Left ventricle myocardium inferior (tissue), 1 donor: ENCODE results near the gene PACSIN3. TPM values are rescaled to one million over a fixed set of nuclear protein-coding genes. Genes with fewer than 3 reads are reported as not detected.

Experiments used
- DNase-seq: peaks from one replicate; pipeline ENCODE4 v3.0.0-alpha.2; 2020
- H3K27ac ChIP-seq: fragments of 200-600 bp; replicated peaks from 2 replicates; pipeline ENCODE4 v1.8.0; 2021
- H3K27me3 ChIP-seq: fragments of 200-600 bp; 2 replicates; pipeline ENCODE4 v1.8.0; 2021; ENCODE audit warnings: low read depth
- H3K36me3 ChIP-seq: fragments of 200-600 bp; 2 replicates; pipeline ENCODE4 v1.8.0; 2021
- H3K4me1 ChIP-seq: fragments of 200-600 bp; 2 replicates; pipeline ENCODE4 v1.8.0; 2021
- H3K4me3 ChIP-seq: fragments of 200-600 bp; 2 replicates; pipeline ENCODE4 v1.8.0; 2021; ENCODE audit warnings: mild to moderate bottlenecking, moderate library complexity
- H3K9me3 ChIP-seq: fragments of 200-600 bp; replicated peaks from 2 replicates; pipeline ENCODE4 v1.8.0; 2021
- intact Hi-C: fragments of 100-400 bp; cut with micrococcal nuclease; formaldehyde crosslinking; loops from one replicate; pipeline ENCODE4 v1.11.0; 2022
- microRNA-seq: library from miRNA; unstranded; fragments of <30 nt; microRNA quantifications from one replicate; pipeline ENCODE4 v1.2.0, GENCODE V29; 2020
- total RNA-seq: library from RNA; stranded (reverse); fragmentation: NEBNext Ultra II Directional; extraction: Animal tissue kit (Norgen Biotek cat#: 25700); gene quantifications from one replicate; pipeline ENCODE4 v1.2.1, GENCODE V29; 2021
- TF ChIP-seq, protein P1 (sequence below): fragments of 200-600 bp; IDR thresholded peaks from 2 replicates; pipeline ENCODE4 v1.8.0; 2021; ENCODE audit warnings: antibody characterized with exemption, mild to moderate bottlenecking, borderline replicate concordance
- donor health status: DM: no; HTN: yes; CAD: no; lungs with severe emphysema.

The PACSIN3 gene
- total RNA-seq, 1 donor from 2014 or later: 198 TPM

DNA sequence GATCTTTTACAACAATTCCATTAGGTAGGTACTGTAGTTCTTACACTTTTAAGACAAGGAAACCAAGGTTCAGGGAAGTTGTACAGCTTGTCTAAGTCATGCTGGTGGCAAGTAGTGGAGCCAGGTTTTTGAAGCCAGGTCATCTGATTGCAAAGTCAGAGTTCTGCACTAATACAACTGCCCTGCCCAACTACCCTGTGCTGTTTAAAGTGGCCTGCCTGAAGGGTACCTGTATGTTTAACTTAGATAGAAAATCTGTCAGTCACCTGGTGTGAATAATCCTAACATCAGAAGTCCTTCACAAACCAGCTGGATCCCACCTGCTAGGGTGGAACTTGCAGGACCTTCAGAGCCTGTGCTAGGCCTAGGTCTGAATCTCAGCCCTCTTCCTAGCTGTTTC, 53.7 kb downstream of the PACSIN3 start:
- intact Hi-C loops: no loop called here
- Histone ChIP-seq H3K36me3 (no peaks in the 10 kb centered on the region), H3K4me1 (no peaks in the 10 kb centered on the region), H3K9me3 (no peaks in the 10 kb centered on the region), H3K4me3 (no peak overlapping the region), H3K27me3 (no peaks in the 10 kb centered on the region), H3K27ac (no peak overlapping the region)
- DNase-seq: no peak
- TF ChIP-seq, protein P1, sequence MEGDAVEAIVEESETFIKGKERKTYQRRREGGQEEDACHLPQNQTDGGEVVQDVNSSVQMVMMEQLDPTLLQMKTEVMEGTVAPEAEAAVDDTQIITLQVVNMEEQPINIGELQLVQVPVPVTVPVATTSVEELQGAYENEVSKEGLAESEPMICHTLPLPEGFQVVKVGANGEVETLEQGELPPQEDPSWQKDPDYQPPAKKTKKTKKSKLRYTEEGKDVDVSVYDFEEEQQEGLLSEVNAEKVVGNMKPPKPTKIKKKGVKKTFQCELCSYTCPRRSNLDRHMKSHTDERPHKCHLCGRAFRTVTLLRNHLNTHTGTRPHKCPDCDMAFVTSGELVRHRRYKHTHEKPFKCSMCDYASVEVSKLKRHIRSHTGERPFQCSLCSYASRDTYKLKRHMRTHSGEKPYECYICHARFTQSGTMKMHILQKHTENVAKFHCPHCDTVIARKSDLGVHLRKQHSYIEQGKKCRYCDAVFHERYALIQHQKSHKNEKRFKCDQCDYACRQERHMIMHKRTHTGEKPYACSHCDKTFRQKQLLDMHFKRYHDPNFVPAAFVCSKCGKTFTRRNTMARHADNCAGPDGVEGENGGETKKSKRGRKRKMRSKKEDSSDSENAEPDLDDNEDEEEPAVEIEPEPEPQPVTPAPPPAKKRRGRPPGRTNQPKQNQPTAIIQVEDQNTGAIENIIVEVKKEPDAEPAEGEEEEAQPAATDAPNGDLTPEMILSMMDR: no peak

- H3K4me1 ChIP-seq: no peaks in the 10 kb centered on the region
- TF ChIP-seq, protein P1: no peak
- no peaks in the 10 kb centered on the region for H3K27me3 ChIP-seq
- no peaks in the 10 kb centered on the region for H3K36me3 ChIP-seq
- no peaks in the 10 kb centered on the region for H3K9me3 ChIP-seq
- intact Hi-C loops: no loop called here
- no peak for DNase-seq
- no peak overlapping the region for H3K4me3 ChIP-seq
- H3K27ac ChIP-seq: no peak overlapping the region
Observed at GRCh38 chr11:47131136-47131535, 55.1 kb downstream of the PACSIN3 start.

DNA sequence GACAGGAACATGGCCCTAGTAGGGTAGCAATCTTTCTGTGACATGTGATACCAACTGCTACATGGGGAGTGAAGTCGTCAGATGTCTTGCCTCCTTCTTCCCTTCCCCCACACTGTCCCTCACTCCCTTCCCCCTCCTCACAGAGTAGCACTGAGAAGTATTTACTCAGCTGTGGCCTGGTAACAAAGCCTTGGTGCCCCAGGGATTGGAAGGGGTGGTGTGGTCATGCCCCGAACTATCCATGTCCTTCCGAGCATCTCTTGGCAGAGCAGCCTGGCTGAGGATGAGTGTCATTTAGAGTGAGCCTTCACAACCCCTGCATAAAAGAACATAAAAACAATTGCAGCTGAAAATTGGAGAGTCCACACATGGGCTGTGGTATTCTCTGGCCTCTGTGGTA, 55.7 kb downstream of the PACSIN3 start:
- H3K27ac ChIP-seq: no peak overlapping the region
- intact Hi-C loops: no loop called here
- H3K4me3 ChIP-seq: no peak overlapping the region
- H3K4me1 ChIP-seq: no peaks in the 10 kb centered on the region
- H3K9me3 ChIP-seq: no peaks in the 10 kb centered on the region
- TF ChIP-seq, protein P1: no peak
- H3K27me3 ChIP-seq: no peaks in the 10 kb centered on the region
- no peaks in the 10 kb centered on the region for H3K36me3 ChIP-seq
- no peak for DNase-seq

Small RNA genes lying within 50 kb of the gene (microRNA-seq; reads per million reads assigned to microRNA genes)
- not detected for gene MIR6745

Other genes starting within 250 kb of the PACSIN3 start
- 12.9 TPM for gene CSTPP1, start 249.7 kb downstream of the PACSIN3 start, total RNA-seq
- gene ARFGAP2, start 9.6 kb downstream of the PACSIN3 start, total RNA-seq: 47.8 TPM
- 8.7 TPM for gene DDB2, start 28.5 kb upstream of the PACSIN3 start, total RNA-seq
- 17.7 TPM for gene ACP2, start 62.4 kb upstream of the PACSIN3 start, total RNA-seq
- gene NR1H3, start 71.6 kb upstream of the PACSIN3 start, total RNA-seq: 11.7 TPM
- gene MADD, start 83.7 kb upstream of the PACSIN3 start, total RNA-seq: 40.9 TPM
- 2,538 TPM for gene MYBPC3, start 166.3 kb upstream of the PACSIN3 start, total RNA-seq
- gene SPI1, start 192.1 kb upstream of the PACSIN3 start, total RNA-seq: 8.3 TPM
- gene SLC39A13, start 222.2 kb upstream of the PACSIN3 start, total RNA-seq: 36.5 TPM
- 146 TPM for gene PSMC3, start 240.0 kb upstream of the PACSIN3 start, total RNA-seq